Body of pancreas (tissue), 4 donors: ENCODE results near the gene MBP.

Source experiments
- CTCF ChIP-seq, 7 experiments: fragments of 450-650 bp in 4 of 7; fragments of 200-600 bp in 3 of 7; sonication (generic) in 3 of 7; IDR thresholded peaks; one replicate each; pipeline ENCODE4 v1.5.1; 2016 to 2019; ENCODE audit warnings: antibody characterized with exemption in 7 of 7
- POLR2A ChIP-seq, 3 donors: fragments of 450-650 bp; IDR thresholded peaks; one replicate each; pipeline ENCODE4 v1.6.1; 2016; ENCODE audit warnings: antibody characterized with exemption in 3 of 3, mild to moderate bottlenecking in 2 of 3

GRCh38 chr18:76981396-76981968 is 151.1 kb downstream of the MBP start:
- no peak for TF ChIP-seq POLR2A (IDR thresholded peaks at IDR 0.05)
- TF ChIP-seq CTCF (IDR thresholded peaks at IDR 0.05): no peak
